HepG2 (cell line): ENCODE data around the gene SLC43A1. TPM values are rescaled to one million over a fixed set of nuclear protein-coding genes. Genes with fewer than 3 reads are reported as not detected.

Experiments used
- ARNTL ChIP-seq: sonication (generic); formaldehyde crosslinking; IDR thresholded peaks from 2 replicates; pipeline ENCODE4 v1.4.0; 2020; ENCODE audit warnings: mild to moderate bottlenecking, missing genetic modification reagents
- CCAR2 ChIP-seq: fragments of 200-400 bp; formaldehyde crosslinking; optimal IDR thresholded peaks from 2 replicates; pipeline ENCODE3; 2018; ENCODE audit warnings: low read depth, mild to moderate bottlenecking, low read length, moderate library complexity
- CENPT ChIP-seq: sonication (generic); formaldehyde crosslinking; IDR thresholded peaks from 2 replicates; pipeline ENCODE4 v1.8.0; 2022; ENCODE audit warnings: low read depth, mild to moderate bottlenecking, moderate library complexity, missing genetic modification reagents
- FOXP4 ChIP-seq: sonication (generic); formaldehyde crosslinking; IDR thresholded peaks from 2 replicates; pipeline ENCODE4 v1.4.0; 2020; ENCODE audit warnings: missing genetic modification reagents
- HES4 ChIP-seq: sonication (generic); formaldehyde crosslinking; IDR thresholded peaks from 2 replicates; pipeline ENCODE4 v1.9.0; 2021; ENCODE audit warnings: mild to moderate bottlenecking, missing genetic modification reagents, borderline replicate concordance
- NCOA2 ChIP-seq: sonication (generic); formaldehyde crosslinking; IDR thresholded peaks from 2 replicates; pipeline ENCODE4 v1.8.0; 2022; ENCODE audit warnings: inconsistent platforms
- SMAD1 ChIP-seq: sonication (generic); formaldehyde crosslinking; IDR thresholded peaks from 2 replicates; pipeline ENCODE4 v1.4.0; 2020; ENCODE audit warnings: missing genetic modification reagents, low read depth, mild to moderate bottlenecking, borderline replicate concordance
- TERF1 ChIP-seq: sonication (generic); formaldehyde crosslinking; IDR thresholded peaks from 2 replicates; pipeline ENCODE4 v1.8.0; 2022; ENCODE audit warnings: mild to moderate bottlenecking, missing genetic modification reagents, moderate library complexity
- THAP11 ChIP-seq: IDR thresholded peaks from 2 replicates; pipeline ENCODE4 v1.6.1; 2016; ENCODE audit warnings: missing biosample characterization, missing genetic modification reagents
- ZBTB33 ChIP-seq: sonication (generic); formaldehyde crosslinking; IDR thresholded peaks from 2 replicates; pipeline ENCODE4 v1.4.0; 2020; ENCODE audit warnings: missing genetic modification reagents
- ZC3H13 ChIP-seq: sonication (generic); formaldehyde crosslinking; IDR thresholded peaks from 2 replicates; pipeline ENCODE4 v1.8.1; 2023; ENCODE audit warnings: mild to moderate bottlenecking, missing genetic modification reagents, moderate library complexity
- ZNF251 ChIP-seq: sonication (generic); formaldehyde crosslinking; IDR thresholded peaks from 2 replicates; pipeline ENCODE4 v1.9.0; 2021; ENCODE audit warnings: mild to moderate bottlenecking, missing genetic modification reagents
- ZNF292 ChIP-seq: sonication (generic); formaldehyde crosslinking; IDR thresholded peaks from 2 replicates; pipeline ENCODE4 v1.8.1; 2022; ENCODE audit warnings: mild to moderate bottlenecking, low read depth, missing genetic modification reagents, borderline replicate concordance
- ZNF383 ChIP-seq: sonication (generic); formaldehyde crosslinking; IDR thresholded peaks from 2 replicates; pipeline ENCODE4 v1.4.0; 2020; ENCODE audit warnings: missing genetic modification reagents, mild to moderate bottlenecking, borderline replicate concordance
- ZNF407 ChIP-seq: sonication (generic); formaldehyde crosslinking; IDR thresholded peaks from one replicate; pipeline ENCODE4 v1.5.1; 2020; ENCODE audit warnings: mild to moderate bottlenecking, missing genetic modification reagents; ENCODE audit errors: not compliant biosample characterization
- ZNF644 ChIP-seq: IDR thresholded peaks from 2 replicates; pipeline ENCODE4 v1.6.1; 2016; ENCODE audit warnings: low read depth
- ZSCAN25 ChIP-seq: sonication (generic); formaldehyde crosslinking; IDR thresholded peaks from 2 replicates; pipeline ENCODE4 v1.8.0; 2022; ENCODE audit warnings: mild to moderate bottlenecking, missing genetic modification reagents
- polyA plus RNA-seq, 8 experiments: library from polyadenylated mRNA; depleted of rRNA in 3 of 8; stranded (reverse) in 7 of 8; unstranded in 1 of 8; fragments of >200 nt; fragmentation: Illumina TruSeq in 4 of 8; extraction: Trizol in 4 of 8; gene quantifications; 2 replicates each; pipeline versions ENCODE4 v1.2.1 to v1.2.3, GENCODE V29; 2011 to 2016; ENCODE audit warnings: low read depth in 4 of 8, missing spikeins in 1 of 8, mixed read lengths in 1 of 8; ENCODE audit not compliant: insufficient read depth in 1 of 8
- total RNA-seq, 5 experiments: library from RNA; depleted of rRNA; stranded (reverse); fragments of >200 nt; fragmentation: Illumina TruSeq; extraction: Trizol; gene quantifications; 2 replicates each; pipeline ENCODE4 v1.2.3, GENCODE V29; 2016; ENCODE audit warnings: low read depth in 1 of 5

SLC43A1 gene
- total and polyA plus RNA-seq, 2 of the 13 experiments (the other 11 are each of a cell fraction or from before 2014, with no cell fraction given): 72.3 to 87.6 TPM

- 0 out of 2 replicates have a peak, but pooled peaks have one; percentile 26 for TF ChIP-seq FOXP4 (CRISPR knock-in tag)
- TF ChIP-seq ZNF292 (CRISPR knock-in tag): no peak
- no peak for TF ChIP-seq HES4 (CRISPR knock-in tag)
- no peak for TF ChIP-seq ZC3H13 (CRISPR knock-in tag)
- no peak for TF ChIP-seq CENPT
- no peak for TF ChIP-seq CCAR2
- no peak for TF ChIP-seq THAP11 (CRISPR knock-in tag)
- no peak for TF ChIP-seq ZNF383
- TF ChIP-seq SMAD1 (CRISPR knock-in tag): no peak
- no peak for TF ChIP-seq TERF1 (CRISPR knock-in tag)
- TF ChIP-seq ZBTB33 (CRISPR knock-in tag): no peak
- no peak for TF ChIP-seq ZNF251 (CRISPR knock-in tag)
- TF ChIP-seq ZNF407: no peak
- TF ChIP-seq ZNF644 (CRISPR knock-in tag): no peak
- TF ChIP-seq ARNTL: no peak
- no peak for TF ChIP-seq ZSCAN25
- no peak for TF ChIP-seq NCOA2 (CRISPR knock-in tag)
These were observed 16.0 kb downstream of the SLC43A1 start (continued) for GRCh38 chr11:57499413-57499982.
